HepG2 (cell line): ENCODE results near the gene MFAP1. TPM values are rescaled to one million over a fixed set of nuclear protein-coding genes. Genes with fewer than 3 reads are reported as not detected.
A peak's percentile ranks its signal among the peaks of the same experiment; 100 is the strongest.

Source experiments
- GABPA ChIP-seq, 2 experiments: IDR thresholded peaks; 2 replicates each; pipeline ENCODE4 v1.6.1; 2011 to 2016; ENCODE audit warnings: low read depth in 2 of 2, low read length in 1 of 2, missing biosample characterization in 1 of 2, missing genetic modification characterization in 1 of 2
- HNF4A ChIP-seq: sonication (generic); formaldehyde crosslinking; IDR thresholded peaks from 2 replicates; pipeline ENCODE4 v1.4.0; 2020; ENCODE audit warnings: missing genetic modification reagents
- JUND ChIP-seq: sonication (generic); formaldehyde crosslinking; IDR thresholded peaks from 2 replicates; pipeline ENCODE4 v1.8.0; 2022; ENCODE audit warnings: mild to moderate bottlenecking, missing genetic modification reagents
- KLF11 ChIP-seq: IDR thresholded peaks from 2 replicates; pipeline ENCODE4 v1.6.1; 2016; ENCODE audit warnings: missing compliant biosample characterization
- NR3C1 ChIP-seq: sonication (generic); formaldehyde crosslinking; IDR thresholded peaks from 2 replicates; pipeline ENCODE4 v1.4.0; 2020; ENCODE audit warnings: missing genetic modification reagents
- PCBP1 ChIP-seq: fragments of 200-400 bp; formaldehyde crosslinking; IDR thresholded peaks from 2 replicates; pipeline ENCODE4 v1.6.1; 2017; ENCODE audit warnings: mild to moderate bottlenecking, low read depth, low read length, borderline replicate concordance
- PLRG1 ChIP-seq: fragments of 450-650 bp; conservative IDR thresholded peaks from 2 replicates; pipeline ENCODE4 v1.6.1; 2016
- POLR2AphosphoS2 ChIP-seq: IDR thresholded peaks from 2 replicates; pipeline ENCODE4 v1.6.1; 2011; ENCODE audit warnings: low read depth, low read length, improper control_type of control experiment
- RBM22 ChIP-seq: fragments of 200-400 bp; formaldehyde crosslinking; optimal IDR thresholded peaks from 2 replicates; pipeline ENCODE3; 2017; ENCODE audit warnings: mild to moderate bottlenecking, low read length, moderate library complexity
- SMAD9 ChIP-seq: sonication (generic); formaldehyde crosslinking; IDR thresholded peaks from 2 replicates; pipeline ENCODE4 v1.5.1; 2020; ENCODE audit warnings: mild to moderate bottlenecking, missing genetic modification reagents
- SOX13 ChIP-seq, 3 experiments: fragments of 450-650 bp in 1 of 3; sonication (generic) in 1 of 3; formaldehyde crosslinking in 1 of 3; IDR thresholded peaks in 2 of 3; conservative IDR thresholded peaks in 1 of 3; 2 replicates each; pipeline versions ENCODE4 v1.5.0 to v1.6.1; 2016 to 2020; ENCODE audit warnings: antibody characterized with exemption in 1 of 3, mild to moderate bottlenecking in 1 of 3, missing compliant biosample characterization in 1 of 3, missing genetic modification reagents in 1 of 3, moderate library complexity in 1 of 3
- ZBTB3 ChIP-seq: sonication (generic); formaldehyde crosslinking; IDR thresholded peaks from 2 replicates; pipeline ENCODE4 v1.4.0; 2020; ENCODE audit warnings: low read depth, mild to moderate bottlenecking, moderate library complexity, missing genetic modification reagents, borderline replicate concordance
- ZFP82 ChIP-seq: sonication (generic); formaldehyde crosslinking; IDR thresholded peaks from 2 replicates; pipeline ENCODE4 v1.5.1; 2020; ENCODE audit warnings: mild to moderate bottlenecking, missing genetic modification reagents, borderline replicate concordance
- ZMYM4 ChIP-seq: sonication (generic); formaldehyde crosslinking; IDR thresholded peaks from 2 replicates; pipeline ENCODE4 v1.8.1; 2023; ENCODE audit warnings: mild to moderate bottlenecking, missing genetic modification reagents
- ZNF354B ChIP-seq: sonication (generic); formaldehyde crosslinking; IDR thresholded peaks from 2 replicates; pipeline ENCODE4 v1.8.0; 2022; ENCODE audit warnings: mild to moderate bottlenecking, missing genetic modification reagents
- ZNF615 ChIP-seq: sonication (generic); formaldehyde crosslinking; IDR thresholded peaks from 2 replicates; pipeline ENCODE4 v1.5.0; 2020; ENCODE audit warnings: mild to moderate bottlenecking, missing genetic modification reagents, borderline replicate concordance
- polyA plus RNA-seq, 8 experiments: library from polyadenylated mRNA; depleted of rRNA in 3 of 8; stranded (reverse) in 7 of 8; unstranded in 1 of 8; fragments of >200 nt; fragmentation: Illumina TruSeq in 4 of 8; extraction: Trizol in 4 of 8; gene quantifications; 2 replicates each; pipeline versions ENCODE4 v1.2.1 to v1.2.3, GENCODE V29; 2011 to 2016; ENCODE audit warnings: low read depth in 4 of 8, missing spikeins in 1 of 8, mixed read lengths in 1 of 8; ENCODE audit not compliant: insufficient read depth in 1 of 8
- total RNA-seq, 5 experiments: library from RNA; depleted of rRNA; stranded (reverse); fragments of >200 nt; fragmentation: Illumina TruSeq; extraction: Trizol; gene quantifications; 2 replicates each; pipeline ENCODE4 v1.2.3, GENCODE V29; 2016; ENCODE audit warnings: low read depth in 1 of 5
- TF ChIP-seq, protein P1 (sequence below): sonication (generic); formaldehyde crosslinking; IDR thresholded peaks from 2 replicates; pipeline ENCODE4 v1.4.0; 2020; ENCODE audit warnings: missing genetic modification reagents, borderline replicate concordance
- TF ChIP-seq, protein P2 (sequence below): sonication (generic); formaldehyde crosslinking; IDR thresholded peaks from 2 replicates; pipeline ENCODE4 v1.4.0; 2020; ENCODE audit warnings: missing genetic modification reagents
- TF ChIP-seq, protein P3 (sequence below): sonication (generic); formaldehyde crosslinking; IDR thresholded peaks from 2 replicates; pipeline ENCODE4 v1.4.0; 2020; ENCODE audit warnings: missing genetic modification reagents
- TF ChIP-seq, protein P4 (sequence below): sonication (generic); formaldehyde crosslinking; conservative IDR thresholded peaks from 2 replicates; pipeline ENCODE4 v1.8.0; 2022; ENCODE audit warnings: low read depth, missing genetic modification reagents

MFAP1 gene
- total and polyA plus RNA-seq, 2 of the 13 experiments (the other 11 are each of a cell fraction or from before 2014, with no cell fraction given), result 11.8 to 39.5 TPM

DNA sequence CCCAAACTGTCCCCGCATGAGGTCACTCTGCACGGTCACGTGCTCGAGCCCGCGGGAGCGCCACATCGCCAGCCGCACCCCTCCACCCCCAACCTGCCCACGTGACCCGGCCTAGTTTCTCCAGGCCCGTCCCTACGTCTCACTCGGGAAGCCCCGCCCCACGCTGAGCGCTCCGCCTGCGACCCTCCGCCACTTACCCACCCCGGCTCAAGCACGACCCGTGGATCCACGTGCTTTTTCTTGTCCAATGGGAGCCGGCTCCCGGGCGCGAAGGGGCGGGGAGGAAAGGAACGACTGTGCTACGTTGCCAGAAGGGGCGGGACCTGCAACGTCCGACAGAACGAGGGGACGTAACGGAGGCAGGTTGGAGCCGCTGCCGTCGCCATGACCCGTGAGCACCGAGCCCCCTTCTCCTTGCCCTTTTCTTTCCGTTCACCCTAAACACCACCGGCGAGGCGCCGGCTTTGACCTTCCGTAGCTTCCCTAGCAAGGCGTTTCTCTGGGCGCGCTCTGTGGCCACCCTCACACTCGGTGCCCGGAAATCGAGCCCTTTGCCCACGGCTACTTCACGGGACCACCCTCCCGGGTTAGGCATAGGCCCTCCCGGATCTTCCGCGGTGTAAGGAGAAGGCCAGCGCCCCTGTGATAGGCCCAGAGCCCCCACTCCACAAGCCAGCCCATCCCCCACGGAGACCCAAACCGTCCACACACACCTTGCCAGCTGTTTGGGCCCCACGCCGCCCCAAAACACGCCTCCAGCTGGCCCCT, 32.3 kb downstream of the MFAP1 start, which contains the start of gene SERF2 (continued):
- no peak for TF ChIP-seq GABPA (IDR thresholded peaks at IDR 0.05; ENCODE audit: low read depth, low read length)
- TF ChIP-seq GABPA (CRISPR knock-in tag; IDR thresholded peaks at IDR 0.05; ENCODE audit: low read depth), result peak; percentile 53
- TF ChIP-seq, protein P1, sequence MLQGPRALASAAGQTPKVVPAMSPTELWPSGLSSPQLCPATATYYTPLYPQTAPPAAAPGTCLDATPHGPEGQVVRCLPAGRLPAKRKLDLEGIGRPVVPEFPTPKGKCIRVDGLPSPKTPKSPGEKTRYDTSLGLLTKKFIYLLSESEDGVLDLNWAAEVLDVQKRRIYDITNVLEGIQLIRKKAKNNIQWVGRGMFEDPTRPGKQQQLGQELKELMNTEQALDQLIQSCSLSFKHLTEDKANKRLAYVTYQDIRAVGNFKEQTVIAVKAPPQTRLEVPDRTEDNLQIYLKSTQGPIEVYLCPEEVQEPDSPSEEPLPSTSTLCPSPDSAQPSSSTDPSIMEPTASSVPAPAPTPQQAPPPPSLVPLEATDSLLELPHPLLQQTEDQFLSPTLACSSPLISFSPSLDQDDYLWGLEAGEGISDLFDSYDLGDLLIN, result peak; percentile 35; the same call in 1 of the 2 replicates
- TF ChIP-seq, protein P2, sequence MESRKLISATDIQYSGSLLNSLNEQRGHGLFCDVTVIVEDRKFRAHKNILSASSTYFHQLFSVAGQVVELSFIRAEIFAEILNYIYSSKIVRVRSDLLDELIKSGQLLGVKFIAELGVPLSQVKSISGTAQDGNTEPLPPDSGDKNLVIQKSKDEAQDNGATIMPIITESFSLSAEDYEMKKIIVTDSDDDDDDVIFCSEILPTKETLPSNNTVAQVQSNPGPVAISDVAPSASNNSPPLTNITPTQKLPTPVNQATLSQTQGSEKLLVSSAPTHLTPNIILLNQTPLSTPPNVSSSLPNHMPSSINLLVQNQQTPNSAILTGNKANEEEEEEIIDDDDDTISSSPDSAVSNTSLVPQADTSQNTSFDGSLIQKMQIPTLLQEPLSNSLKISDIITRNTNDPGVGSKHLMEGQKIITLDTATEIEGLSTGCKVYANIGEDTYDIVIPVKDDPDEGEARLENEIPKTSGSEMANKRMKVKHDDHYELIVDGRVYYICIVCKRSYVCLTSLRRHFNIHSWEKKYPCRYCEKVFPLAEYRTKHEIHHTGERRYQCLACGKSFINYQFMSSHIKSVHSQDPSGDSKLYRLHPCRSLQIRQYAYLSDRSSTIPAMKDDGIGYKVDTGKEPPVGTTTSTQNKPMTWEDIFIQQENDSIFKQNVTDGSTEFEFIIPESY (CRISPR knock-in tag), result 0 out of 2 replicates have a peak, but pooled peaks have one; percentile 14
- TF ChIP-seq JUND (CRISPR knock-in tag), result no peak
- no peak for TF ChIP-seq ZNF615
- no peak for TF ChIP-seq NR3C1 (CRISPR knock-in tag)
- no peak for TF ChIP-seq HNF4A (CRISPR knock-in tag)
- TF ChIP-seq, protein P3, sequence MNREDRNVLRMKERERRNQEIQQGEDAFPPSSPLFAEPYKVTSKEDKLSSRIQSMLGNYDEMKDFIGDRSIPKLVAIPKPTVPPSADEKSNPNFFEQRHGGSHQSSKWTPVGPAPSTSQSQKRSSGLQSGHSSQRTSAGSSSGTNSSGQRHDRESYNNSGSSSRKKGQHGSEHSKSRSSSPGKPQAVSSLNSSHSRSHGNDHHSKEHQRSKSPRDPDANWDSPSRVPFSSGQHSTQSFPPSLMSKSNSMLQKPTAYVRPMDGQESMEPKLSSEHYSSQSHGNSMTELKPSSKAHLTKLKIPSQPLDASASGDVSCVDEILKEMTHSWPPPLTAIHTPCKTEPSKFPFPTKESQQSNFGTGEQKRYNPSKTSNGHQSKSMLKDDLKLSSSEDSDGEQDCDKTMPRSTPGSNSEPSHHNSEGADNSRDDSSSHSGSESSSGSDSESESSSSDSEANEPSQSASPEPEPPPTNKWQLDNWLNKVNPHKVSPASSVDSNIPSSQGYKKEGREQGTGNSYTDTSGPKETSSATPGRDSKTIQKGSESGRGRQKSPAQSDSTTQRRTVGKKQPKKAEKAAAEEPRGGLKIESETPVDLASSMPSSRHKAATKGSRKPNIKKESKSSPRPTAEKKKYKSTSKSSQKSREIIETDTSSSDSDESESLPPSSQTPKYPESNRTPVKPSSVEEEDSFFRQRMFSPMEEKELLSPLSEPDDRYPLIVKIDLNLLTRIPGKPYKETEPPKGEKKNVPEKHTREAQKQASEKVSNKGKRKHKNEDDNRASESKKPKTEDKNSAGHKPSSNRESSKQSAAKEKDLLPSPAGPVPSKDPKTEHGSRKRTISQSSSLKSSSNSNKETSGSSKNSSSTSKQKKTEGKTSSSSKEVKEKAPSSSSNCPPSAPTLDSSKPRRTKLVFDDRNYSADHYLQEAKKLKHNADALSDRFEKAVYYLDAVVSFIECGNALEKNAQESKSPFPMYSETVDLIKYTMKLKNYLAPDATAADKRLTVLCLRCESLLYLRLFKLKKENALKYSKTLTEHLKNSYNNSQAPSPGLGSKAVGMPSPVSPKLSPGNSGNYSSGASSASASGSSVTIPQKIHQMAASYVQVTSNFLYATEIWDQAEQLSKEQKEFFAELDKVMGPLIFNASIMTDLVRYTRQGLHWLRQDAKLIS (CRISPR knock-in tag), result peak; percentile 33; the same call in 1 of the 2 replicates
- no peak for TF ChIP-seq PLRG1
- TF ChIP-seq KLF11 (CRISPR knock-in tag), result peak; percentile 52; the same call in 1 of the 2 replicates
- peak; percentile 87; the same call in 1 of the 2 replicates for TF ChIP-seq POLR2AphosphoS2
- TF ChIP-seq, protein P4, sequence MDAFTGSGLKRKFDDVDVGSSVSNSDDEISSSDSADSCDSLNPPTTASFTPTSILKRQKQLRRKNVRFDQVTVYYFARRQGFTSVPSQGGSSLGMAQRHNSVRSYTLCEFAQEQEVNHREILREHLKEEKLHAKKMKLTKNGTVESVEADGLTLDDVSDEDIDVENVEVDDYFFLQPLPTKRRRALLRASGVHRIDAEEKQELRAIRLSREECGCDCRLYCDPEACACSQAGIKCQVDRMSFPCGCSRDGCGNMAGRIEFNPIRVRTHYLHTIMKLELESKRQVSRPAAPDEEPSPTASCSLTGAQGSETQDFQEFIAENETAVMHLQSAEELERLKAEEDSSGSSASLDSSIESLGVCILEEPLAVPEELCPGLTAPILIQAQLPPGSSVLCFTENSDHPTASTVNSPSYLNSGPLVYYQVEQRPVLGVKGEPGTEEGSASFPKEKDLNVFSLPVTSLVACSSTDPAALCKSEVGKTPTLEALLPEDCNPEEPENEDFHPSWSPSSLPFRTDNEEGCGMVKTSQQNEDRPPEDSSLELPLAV (CRISPR knock-in tag), result no peak
- TF ChIP-seq ZBTB3 (CRISPR knock-in tag), result no peak
- peak; percentile 71 for TF ChIP-seq ZMYM4
- no peak for TF ChIP-seq ZNF354B (CRISPR knock-in tag)
- peak; percentile 55; the same call in 1 of the 2 replicates for TF ChIP-seq ZFP82 (CRISPR knock-in tag)
- TF ChIP-seq SMAD9, result no peak
- TF ChIP-seq PCBP1, result peak; percentile 24; the same call in 1 of the 2 replicates
- no peak for TF ChIP-seq RBM22
- TF ChIP-seq SOX13 (IDR thresholded peaks at IDR 0.05), result no peak
- TF ChIP-seq SOX13 (CRISPR knock-in tag; conservative IDR thresholded peaks at IDR 0.05 in 1 of 2, IDR thresholded peaks at IDR 0.05 in 1 of 2), result no peak
